HCT116 (cell line): ENCODE data around the gene LRFN4. TPM values are rescaled to one million over a fixed set of nuclear protein-coding genes. Genes with fewer than 3 reads are reported as not detected.

Experiments used
- ATAC-seq: fragments of 200-7000 bp; cut with Tn5 transposase; 2 replicates; pipeline ENCODE4 v1.9.1; 2020; ENCODE audit warnings: mild to moderate bottlenecking, moderate library complexity
- BruUV-seq: library from RNA; stranded (reverse); fragments of 400-500 nt; replicated peaks from 2 replicates; lab custom pipeline; 2021; lab: Mats Ljungman, UMichigan
- CTCF ChIA-PET: fragments of 300-600 bp; sonication (Branson Sonifier 250); formaldehyde crosslinking; loops from one replicate; lab custom pipeline; 2021; ENCODE audit warnings: antibody characterized with exemption; lab: Charles Lee
- POLR2A ChIA-PET: fragments of 300-600, 350-600 bp; sonication (Branson Sonifier 250); formaldehyde crosslinking; loops from one replicate; lab custom pipeline; 2021; ENCODE audit warnings: antibody characterized with exemption; lab: Charles Lee
- RAD21 ChIA-PET, 2 experiments: fragments of 300-600 bp; sonication (Branson Sonifier 250); formaldehyde crosslinking; loops; one replicate each; lab custom pipeline; 2023; ENCODE audit warnings: low total read pairs in 2 of 2; ENCODE audit not compliant: uncharacterized antibody in 2 of 2, unreplicated experiment in 2 of 2, low non-redundant PET in 1 of 2; lab: Charles Lee
- DNase-seq: peaks from one replicate; pipeline ENCODE4 v3.0.0-alpha.2; 2010; ENCODE audit warnings: low read depth, low spot score
- H2AFZ ChIP-seq: fragments of 200-600 bp; shearing (Covaris generic), sonication (generic); 2 replicates; pipeline ENCODE4 v1.6.1; 2017; ENCODE audit warnings: low read depth, mixed run types, mixed read lengths, antibody characterized with exemption, low read length; ENCODE audit not compliant: poor library complexity, severe bottlenecking
- H3K27ac ChIP-seq: 2 replicates; pipeline ENCODE4 v1.5.1; 2012; ENCODE audit warnings: low read depth, low read length
- H3K27me3 ChIP-seq: fragments of 200-600 bp; sonication (generic); 2 replicates; pipeline ENCODE4 v1.6.1; 2016; ENCODE audit warnings: mixed run types, low read length, mixed read lengths; ENCODE audit not compliant: insufficient read depth
- H3K36me3 ChIP-seq, 2 experiments: fragments of 200-500 bp in 1 of 2; fragments of 200-600 bp in 1 of 2; sonication (Bioruptor generic) in 1 of 2; sonication (generic) in 1 of 2; 2 replicates each; pipeline versions ENCODE4 v1.5.1 to v1.6.1; 2014 to 2016; ENCODE audit warnings: low read length in 2 of 2, inconsistent platforms in 1 of 2, mixed read lengths in 1 of 2, mixed run types in 1 of 2; ENCODE audit not compliant: insufficient read depth in 2 of 2, control insufficient read depth in 1 of 2
- H3K4me1 ChIP-seq, 2 experiments: fragments of 200-600 bp in 1 of 2; sonication (generic) in 1 of 2; 2 replicates each; pipeline versions ENCODE4 v1.5.1 to v1.6.1; 2012 to 2017; ENCODE audit warnings: low read length in 2 of 2, inconsistent platforms in 1 of 2, mild to moderate bottlenecking in 1 of 2, mixed read lengths in 1 of 2, mixed run types in 1 of 2, moderate library complexity in 1 of 2; ENCODE audit not compliant: insufficient read depth in 2 of 2, control insufficient read depth in 1 of 2
- H3K4me2 ChIP-seq: fragments of 200-600 bp; sonication (generic); 2 replicates; pipeline ENCODE4 v1.6.1; 2017; ENCODE audit warnings: mixed run types, low read length, mixed read lengths
- H3K4me3 ChIP-seq, 2 experiments: fragments of 200-600 bp in 1 of 2; sonication (generic) in 1 of 2; replicated peaks in 1 of 2; 2 replicates each; pipeline ENCODE4 v1.5.1; 2011 to 2016; ENCODE audit warnings: low read length in 2 of 2, control low read depth in 1 of 2, low read depth in 1 of 2, mild to moderate bottlenecking in 1 of 2, mixed read lengths in 1 of 2, mixed run types in 1 of 2
- H3K79me2 ChIP-seq: fragments of 200-600 bp; sonication (generic); 2 replicates; pipeline ENCODE4 v1.6.1; 2017; ENCODE audit warnings: mild to moderate bottlenecking, mixed run types, low read length, moderate library complexity, mixed read lengths; ENCODE audit not compliant: insufficient read depth
- H3K9ac ChIP-seq: fragments of 200-600 bp; sonication (generic); 2 replicates; pipeline ENCODE4 v1.6.1; 2016; ENCODE audit warnings: low read length, mixed read lengths
- H3K9me2 ChIP-seq: fragments of 200-600 bp; sonication (generic), shearing (Covaris generic); 2 replicates; pipeline ENCODE4 v1.6.1; 2017; ENCODE audit warnings: mixed run types, mild to moderate bottlenecking, moderate library complexity; ENCODE audit not compliant: insufficient read depth
- H3K9me3 ChIP-seq, 2 experiments: fragments of 200-500 bp in 1 of 2; fragments of 200-600 bp in 1 of 2; sonication (Bioruptor generic) in 1 of 2; sonication (generic) in 1 of 2; 2 replicates each; pipeline ENCODE4 v1.6.1; 2014 to 2017; ENCODE audit warnings: low read length in 2 of 2, mixed read lengths in 2 of 2, inconsistent platforms in 1 of 2, low read depth in 1 of 2, mild to moderate bottlenecking in 1 of 2, mixed run types in 1 of 2, moderate library complexity in 1 of 2; ENCODE audit not compliant: control insufficient read depth in 1 of 2, insufficient read depth in 1 of 2
- H4K20me1 ChIP-seq: fragments of 200-600 bp; sonication (generic), shearing (Covaris generic); 2 replicates; pipeline ENCODE4 v1.6.1; 2017; ENCODE audit warnings: mixed run types, mild to moderate bottlenecking, moderate library complexity; ENCODE audit not compliant: insufficient read depth
- CBX3 ChIP-seq: IDR thresholded peaks from 2 replicates; pipeline ENCODE4 v1.6.1; 2012; ENCODE audit warnings: low read depth
- CEBPB ChIP-seq: IDR thresholded peaks from 2 replicates; pipeline ENCODE4 v1.6.1; 2012; ENCODE audit warnings: low read depth
- CTCF ChIP-seq, 3 experiments: fragments of 200-600 bp in 1 of 3; sonication (generic) in 1 of 3; IDR thresholded peaks in 2 of 3; conservative IDR thresholded peaks in 1 of 3; 2 replicates each; pipeline ENCODE4 v1.5.1; 2012 to 2017; ENCODE audit warnings: low read depth in 2 of 3, low read length in 2 of 3, antibody characterized with exemption in 1 of 3, borderline replicate concordance in 1 of 3, control low read depth in 1 of 3, mild to moderate bottlenecking in 1 of 3, mixed read lengths in 1 of 3, mixed run types in 1 of 3, moderate library complexity in 1 of 3; ENCODE audit not compliant: insufficient read depth in 1 of 3
- EGR1 ChIP-seq: IDR thresholded peaks from 2 replicates; pipeline ENCODE4 v1.6.1; 2012; ENCODE audit warnings: low read depth
- ELF1 ChIP-seq: IDR thresholded peaks from 2 replicates; pipeline ENCODE4 v1.6.1; 2012; ENCODE audit warnings: low read depth, borderline replicate concordance
- EZH2 ChIP-seq: fragments of 200-600 bp; sonication (generic); IDR thresholded peaks from 2 replicates; pipeline ENCODE4 v1.6.1; 2017; ENCODE audit warnings: antibody characterized with exemption, mixed run types
- EZH2phosphoT487 ChIP-seq: fragments of 200-600 bp; IDR thresholded peaks from 2 replicates; pipeline ENCODE4 v1.6.1; 2018; ENCODE audit warnings: antibody characterized with exemption, borderline replicate concordance
- FOSL1 ChIP-seq: IDR thresholded peaks from 2 replicates; pipeline ENCODE4 v1.6.1; 2012; ENCODE audit warnings: low read depth
- POLR2A ChIP-seq: IDR thresholded peaks from 2 replicates; pipeline ENCODE4 v1.7.0; 2011; ENCODE audit warnings: borderline replicate concordance; ENCODE audit not compliant: insufficient read depth, insufficient read length; ENCODE audit errors: extremely low read depth
- SIN3A ChIP-seq: IDR thresholded peaks from 2 replicates; pipeline ENCODE4 v1.6.1; 2012; ENCODE audit warnings: low read depth
- SP1 ChIP-seq: IDR thresholded peaks from 2 replicates; pipeline ENCODE4 v1.6.1; 2012; ENCODE audit warnings: low read depth
- SRF ChIP-seq: IDR thresholded peaks from 2 replicates; pipeline ENCODE4 v1.6.1; 2012; ENCODE audit warnings: low read depth
- YY1 ChIP-seq: IDR thresholded peaks from 2 replicates; pipeline ENCODE4 v1.6.1; 2011; ENCODE audit warnings: low read length, low read depth, moderate library complexity, mild to moderate bottlenecking; ENCODE audit not compliant: insufficient replicate concordance; ENCODE audit errors: extremely low read depth
- ZNF274 ChIP-seq: fragments of 200-500 bp; sonication (Bioruptor generic); IDR thresholded peaks from 2 replicates; pipeline ENCODE4 v1.6.1; 2014; ENCODE audit warnings: mild to moderate bottlenecking, low read depth, low read length, inconsistent platforms
- intact Hi-C: fragments of 100-400 bp; cut with micrococcal nuclease; formaldehyde crosslinking; loops from 2 replicates; pipeline ENCODE4 v1.10.0; 2022
- total RNA-seq: library from RNA; stranded (reverse); gene quantifications from one replicate; pipeline ENCODE4 v1.2.1, GENCODE V29; 2021; ENCODE audit not compliant: unreplicated experiment
- TF ChIP-seq, protein P1 (sequence below): IDR thresholded peaks from 2 replicates; pipeline ENCODE4 v1.6.1; 2011; ENCODE audit warnings: mild to moderate bottlenecking, low read length, moderate library complexity; ENCODE audit not compliant: insufficient replicate concordance; ENCODE audit errors: extremely low read depth
- TF ChIP-seq, protein P2 (sequence below): IDR thresholded peaks from 2 replicates; pipeline ENCODE4 v1.6.1; 2012
- TF ChIP-seq, protein P3 (sequence below): IDR thresholded peaks from 2 replicates; pipeline ENCODE4 v1.6.1; 2012
- TF ChIP-seq, protein P4 (sequence below): IDR thresholded peaks from 2 replicates; pipeline ENCODE4 v1.6.1; 2012; ENCODE audit warnings: low read depth

The LRFN4 gene
- total RNA-seq, 1 experiment from 2014 or later = 55.4 TPM

- TF ChIP-seq, protein P1, sequence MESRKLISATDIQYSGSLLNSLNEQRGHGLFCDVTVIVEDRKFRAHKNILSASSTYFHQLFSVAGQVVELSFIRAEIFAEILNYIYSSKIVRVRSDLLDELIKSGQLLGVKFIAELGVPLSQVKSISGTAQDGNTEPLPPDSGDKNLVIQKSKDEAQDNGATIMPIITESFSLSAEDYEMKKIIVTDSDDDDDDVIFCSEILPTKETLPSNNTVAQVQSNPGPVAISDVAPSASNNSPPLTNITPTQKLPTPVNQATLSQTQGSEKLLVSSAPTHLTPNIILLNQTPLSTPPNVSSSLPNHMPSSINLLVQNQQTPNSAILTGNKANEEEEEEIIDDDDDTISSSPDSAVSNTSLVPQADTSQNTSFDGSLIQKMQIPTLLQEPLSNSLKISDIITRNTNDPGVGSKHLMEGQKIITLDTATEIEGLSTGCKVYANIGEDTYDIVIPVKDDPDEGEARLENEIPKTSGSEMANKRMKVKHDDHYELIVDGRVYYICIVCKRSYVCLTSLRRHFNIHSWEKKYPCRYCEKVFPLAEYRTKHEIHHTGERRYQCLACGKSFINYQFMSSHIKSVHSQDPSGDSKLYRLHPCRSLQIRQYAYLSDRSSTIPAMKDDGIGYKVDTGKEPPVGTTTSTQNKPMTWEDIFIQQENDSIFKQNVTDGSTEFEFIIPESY = no peak
- no peak for TF ChIP-seq FOSL1
- no peak for TF ChIP-seq EGR1
- no peak for TF ChIP-seq EZH2phosphoT487
- TF ChIP-seq SIN3A = no peak
- no peak for TF ChIP-seq CEBPB
- no peak for TF ChIP-seq CTCF (IDR thresholded peaks at IDR 0.05 in 2 of 3, conservative IDR thresholded peaks at IDR 0.05 in 1 of 3; ENCODE audit: borderline replicate concordance in 1 of 3, insufficient read depth in 1 of 3, low read depth in 2 of 3, low read length in 2 of 3)
- TF ChIP-seq, protein P2, sequence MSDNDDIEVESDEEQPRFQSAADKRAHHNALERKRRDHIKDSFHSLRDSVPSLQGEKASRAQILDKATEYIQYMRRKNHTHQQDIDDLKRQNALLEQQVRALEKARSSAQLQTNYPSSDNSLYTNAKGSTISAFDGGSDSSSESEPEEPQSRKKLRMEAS = no peak
- TF ChIP-seq POLR2A = no peak
Measured at GRCh38 chr11:66820901-66821300, 36.0 kb upstream of the LRFN4 start (continued).

- Histone ChIP-seq H3K9me2 (no peaks in the 10 kb centered on the region), H3K9me3 (no peaks in the 10 kb centered on the region), H3K9ac (no peak overlapping the region), H3K79me2 (no peaks in the 10 kb centered on the region), H3K27me3 (no peaks in the 10 kb centered on the region), H3K36me3 (no peaks in the 10 kb centered on the region), H3K27ac (no peak overlapping the region), H3K4me1 (no peaks in the 10 kb centered on the region), H3K4me2 (no peak overlapping the region), H2AFZ (no peak overlapping the region), H3K4me3 (no peak overlapping the region), H4K20me1 (no peaks in the 10 kb centered on the region)
- BruUV-seq = no TSS peak
- RAD21 ChIA-PET = no interaction called here
- no peak for DNase-seq
- CTCF ChIA-PET = no interaction called here
- intact Hi-C loops = no loop called here
- POLR2A ChIA-PET = no interaction called here
- no peak for ATAC-seq
- TF ChIP-seq SRF (no peak), ZNF274 (no peak), YY1 (no peak), CEBPB (no peak), CBX3 (no peak), POLR2A (no peak), EZH2phosphoT487 (no peak), SP1 (no peak), EZH2 (no peak), ELF1 (no peak)
- TF ChIP-seq, protein P3, sequence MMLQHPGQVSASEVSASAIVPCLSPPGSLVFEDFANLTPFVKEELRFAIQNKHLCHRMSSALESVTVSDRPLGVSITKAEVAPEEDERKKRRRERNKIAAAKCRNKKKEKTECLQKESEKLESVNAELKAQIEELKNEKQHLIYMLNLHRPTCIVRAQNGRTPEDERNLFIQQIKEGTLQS = no peak
- TF ChIP-seq, protein P4, sequence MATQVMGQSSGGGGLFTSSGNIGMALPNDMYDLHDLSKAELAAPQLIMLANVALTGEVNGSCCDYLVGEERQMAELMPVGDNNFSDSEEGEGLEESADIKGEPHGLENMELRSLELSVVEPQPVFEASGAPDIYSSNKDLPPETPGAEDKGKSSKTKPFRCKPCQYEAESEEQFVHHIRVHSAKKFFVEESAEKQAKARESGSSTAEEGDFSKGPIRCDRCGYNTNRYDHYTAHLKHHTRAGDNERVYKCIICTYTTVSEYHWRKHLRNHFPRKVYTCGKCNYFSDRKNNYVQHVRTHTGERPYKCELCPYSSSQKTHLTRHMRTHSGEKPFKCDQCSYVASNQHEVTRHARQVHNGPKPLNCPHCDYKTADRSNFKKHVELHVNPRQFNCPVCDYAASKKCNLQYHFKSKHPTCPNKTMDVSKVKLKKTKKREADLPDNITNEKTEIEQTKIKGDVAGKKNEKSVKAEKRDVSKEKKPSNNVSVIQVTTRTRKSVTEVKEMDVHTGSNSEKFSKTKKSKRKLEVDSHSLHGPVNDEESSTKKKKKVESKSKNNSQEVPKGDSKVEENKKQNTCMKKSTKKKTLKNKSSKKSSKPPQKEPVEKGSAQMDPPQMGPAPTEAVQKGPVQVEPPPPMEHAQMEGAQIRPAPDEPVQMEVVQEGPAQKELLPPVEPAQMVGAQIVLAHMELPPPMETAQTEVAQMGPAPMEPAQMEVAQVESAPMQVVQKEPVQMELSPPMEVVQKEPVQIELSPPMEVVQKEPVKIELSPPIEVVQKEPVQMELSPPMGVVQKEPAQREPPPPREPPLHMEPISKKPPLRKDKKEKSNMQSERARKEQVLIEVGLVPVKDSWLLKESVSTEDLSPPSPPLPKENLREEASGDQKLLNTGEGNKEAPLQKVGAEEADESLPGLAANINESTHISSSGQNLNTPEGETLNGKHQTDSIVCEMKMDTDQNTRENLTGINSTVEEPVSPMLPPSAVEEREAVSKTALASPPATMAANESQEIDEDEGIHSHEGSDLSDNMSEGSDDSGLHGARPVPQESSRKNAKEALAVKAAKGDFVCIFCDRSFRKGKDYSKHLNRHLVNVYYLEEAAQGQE = no peak
- TF ChIP-seq, protein P2 = no peak
Measured at GRCh38 chr11:66823700-66824099, 33.2 kb upstream of the LRFN4 start.
